ENCODE data around the gene IFNA16.
"Not testable (repeated sequence)": the region's sequence is repeated elsewhere in the genome, so short reads cannot be mapped to it uniquely, and the experiment has no call there.

The IFNA16 gene

GRCh38 chr9:21235468-21236359 is 18.6 kb upstream of the IFNA16 start:
- not testable (repeated sequence) for H3K36me3 ChIP-seq (ENCODE audit: insufficient read depth, low read length); H3K4me1 ChIP-seq (ENCODE audit: insufficient read depth, low read length, poor library complexity, severe bottlenecking); H3F3A ChIP-seq (ENCODE audit: low read depth); H3K9me2 ChIP-seq (replicated peaks; ENCODE audit: low read depth, low read length); H3K9me3 ChIP-seq (ENCODE audit: insufficient read depth, low read depth, low read length); H3K9ac ChIP-seq (ENCODE audit: low read depth, low read length, poor library complexity, severe bottlenecking); H3K79me2 ChIP-seq (ENCODE audit: insufficient read depth, low read length); H3K27me3 ChIP-seq (ENCODE audit: insufficient read depth, low read length, poor library complexity, severe bottlenecking); H4K20me1 ChIP-seq (ENCODE audit: insufficient read depth, low read length, poor library complexity, severe bottlenecking)
- TF ChIP-seq, protein P1, sequence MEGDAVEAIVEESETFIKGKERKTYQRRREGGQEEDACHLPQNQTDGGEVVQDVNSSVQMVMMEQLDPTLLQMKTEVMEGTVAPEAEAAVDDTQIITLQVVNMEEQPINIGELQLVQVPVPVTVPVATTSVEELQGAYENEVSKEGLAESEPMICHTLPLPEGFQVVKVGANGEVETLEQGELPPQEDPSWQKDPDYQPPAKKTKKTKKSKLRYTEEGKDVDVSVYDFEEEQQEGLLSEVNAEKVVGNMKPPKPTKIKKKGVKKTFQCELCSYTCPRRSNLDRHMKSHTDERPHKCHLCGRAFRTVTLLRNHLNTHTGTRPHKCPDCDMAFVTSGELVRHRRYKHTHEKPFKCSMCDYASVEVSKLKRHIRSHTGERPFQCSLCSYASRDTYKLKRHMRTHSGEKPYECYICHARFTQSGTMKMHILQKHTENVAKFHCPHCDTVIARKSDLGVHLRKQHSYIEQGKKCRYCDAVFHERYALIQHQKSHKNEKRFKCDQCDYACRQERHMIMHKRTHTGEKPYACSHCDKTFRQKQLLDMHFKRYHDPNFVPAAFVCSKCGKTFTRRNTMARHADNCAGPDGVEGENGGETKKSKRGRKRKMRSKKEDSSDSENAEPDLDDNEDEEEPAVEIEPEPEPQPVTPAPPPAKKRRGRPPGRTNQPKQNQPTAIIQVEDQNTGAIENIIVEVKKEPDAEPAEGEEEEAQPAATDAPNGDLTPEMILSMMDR (conservative IDR thresholded peaks at IDR 0.05; ENCODE audit: low read length), result peak; percentile 79
- peak overlapping the region; percentile 67 for H3K4me3 ChIP-seq (ENCODE audit: low read length, poor library complexity, severe bottlenecking)
- H2AFZ ChIP-seq (ENCODE audit: low read length), result peak overlapping the region; percentile 70; the same call in 1 of the 2 replicates
- peak overlapping the region; percentile 79 for H3K4me2 ChIP-seq (ENCODE audit: low read depth, low read length, poor library complexity, severe bottlenecking)

DNA sequence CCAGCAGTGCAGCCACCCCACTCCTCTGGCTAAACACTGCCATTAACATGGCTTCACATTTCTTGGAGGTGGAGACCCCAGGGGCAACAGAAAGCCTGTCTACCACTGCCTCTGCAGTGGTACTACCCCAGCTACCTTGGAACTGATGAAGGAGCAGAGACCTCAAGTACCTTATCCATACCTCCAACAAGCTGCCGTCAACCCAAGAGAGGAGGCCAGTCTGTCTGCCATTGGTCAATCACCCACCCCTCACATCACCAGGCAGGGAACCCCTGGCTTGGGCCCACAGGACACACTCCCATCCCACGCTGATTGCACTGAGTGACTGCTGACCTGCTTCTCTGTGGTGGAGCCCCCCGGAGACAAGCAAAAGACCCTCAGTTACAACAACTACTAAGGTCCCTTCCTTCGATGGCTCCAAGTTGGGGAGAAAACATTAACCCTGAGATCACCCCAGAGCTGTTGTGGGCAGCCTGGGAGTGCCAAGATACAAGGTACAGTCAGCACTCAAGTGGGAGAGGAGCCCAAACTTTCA is 17.1 kb upstream of the IFNA16 start:
- no peaks in the 10 kb centered on the region for H3K27me3 ChIP-seq (ENCODE audit: insufficient read depth, low read length, poor library complexity, severe bottlenecking)
- H3K4me2 ChIP-seq (ENCODE audit: low read depth, low read length, poor library complexity, severe bottlenecking), result no peak overlapping the region
- no peaks in the 10 kb centered on the region for H3K9me3 ChIP-seq (ENCODE audit: insufficient read depth, low read depth, low read length)
- no peaks in the 10 kb centered on the region for H3K36me3 ChIP-seq (ENCODE audit: insufficient read depth, low read length)
- peaks cover 10% of the 10 kb centered on the region for H3K4me1 ChIP-seq (ENCODE audit: insufficient read depth, low read length, poor library complexity, severe bottlenecking)
- no peaks in the 10 kb centered on the region for H3K79me2 ChIP-seq (ENCODE audit: insufficient read depth, low read length)
- H3K9ac ChIP-seq (ENCODE audit: low read depth, low read length, poor library complexity, severe bottlenecking), result no peak overlapping the region
- H3F3A ChIP-seq (ENCODE audit: low read depth), result no peaks in the 10 kb centered on the region
- no peak overlapping the region for H2AFZ ChIP-seq (ENCODE audit: low read length)
- H3K4me3 ChIP-seq (ENCODE audit: low read length, poor library complexity, severe bottlenecking), result no peak overlapping the region
- TF ChIP-seq EZH2phosphoT487 (IDR thresholded peaks at IDR 0.05; ENCODE audit: borderline replicate concordance), result no peak
- TF ChIP-seq, protein P1 (conservative IDR thresholded peaks at IDR 0.05; ENCODE audit: low read length), result no peak
- no peaks in the 10 kb centered on the region for H4K20me1 ChIP-seq (ENCODE audit: insufficient read depth, low read length, poor library complexity, severe bottlenecking)
- H3K9me2 ChIP-seq (replicated peaks; ENCODE audit: low read depth, low read length), result no peaks in the 10 kb centered on the region

DNA sequence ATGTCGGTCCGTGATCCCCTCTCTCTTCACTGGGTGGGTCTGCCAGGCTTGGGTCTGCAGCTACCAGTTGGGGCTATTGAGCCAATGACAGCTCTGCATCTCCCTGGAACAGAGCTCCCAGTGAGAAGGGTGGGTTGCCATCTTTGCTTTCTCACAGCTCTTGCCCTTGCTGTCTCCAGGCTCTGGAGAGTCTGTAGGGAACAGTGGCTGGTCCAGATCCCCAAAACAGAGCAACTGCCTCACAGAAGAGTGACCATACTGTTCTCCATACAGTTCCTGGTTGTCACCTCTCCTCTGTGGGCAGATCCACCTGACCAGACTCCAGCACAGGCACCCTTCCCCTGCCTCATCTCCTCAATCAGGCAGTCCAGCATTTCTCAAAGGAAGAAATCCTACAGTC is 16.1 kb upstream of the IFNA16 start:
- Histone ChIP-seq H3F3A (ENCODE audit: low read depth) (no peaks in the 10 kb centered on the region), H2AFZ (ENCODE audit: low read length) (no peak overlapping the region), H3K4me3 (ENCODE audit: low read length, poor library complexity, severe bottlenecking) (no peak overlapping the region), H3K79me2 (ENCODE audit: insufficient read depth, low read length) (no peaks in the 10 kb centered on the region), H4K20me1 (ENCODE audit: insufficient read depth, low read length, poor library complexity, severe bottlenecking) (no peaks in the 10 kb centered on the region), H3K9me3 (ENCODE audit: insufficient read depth, low read depth, low read length) (no peaks in the 10 kb centered on the region), H3K9ac (ENCODE audit: low read depth, low read length, poor library complexity, severe bottlenecking) (no peak overlapping the region), H3K4me1 (ENCODE audit: insufficient read depth, low read length, poor library complexity, severe bottlenecking) (peaks cover 10% of the 10 kb centered on the region), H3K4me2 (ENCODE audit: low read depth, low read length, poor library complexity, severe bottlenecking) (no peak overlapping the region), H3K27me3 (ENCODE audit: insufficient read depth, low read length, poor library complexity, severe bottlenecking) (no peaks in the 10 kb centered on the region), H3K9me2 (replicated peaks; ENCODE audit: low read depth, low read length) (no peaks in the 10 kb centered on the region), H3K36me3 (ENCODE audit: insufficient read depth, low read length) (no peaks in the 10 kb centered on the region)
- TF ChIP-seq EZH2phosphoT487 (IDR thresholded peaks at IDR 0.05; ENCODE audit: borderline replicate concordance), result no peak
- TF ChIP-seq, protein P1 (conservative IDR thresholded peaks at IDR 0.05; ENCODE audit: low read length), result no peak
